Measurements from ENCODE around the gene NRG3.

GRCh38 chr10:82162549-82163195 lies 287.7 kb downstream of the NRG3 start:
- no peak for TF ChIP-seq CTCF (conservative IDR thresholded peaks at IDR 0.05 in 1 of 2, IDR thresholded peaks at IDR 0.05 in 1 of 2; ENCODE audit: low read depth in 1 of 2, low read length in 2 of 2)
- TF ChIP-seq EZH2 (IDR thresholded peaks at IDR 0.05; ENCODE audit: low read length, missing control alignments) = no peak

Data from fibroblast of lung (primary cell).